ENCODE data around the gene CCDC158.

Gene CCDC158

GRCh38 chr4:76270244-76271175, 150.4 kb downstream of the CCDC158 start:
- H3K4me3 ChIP-seq (ENCODE audit: low read depth, low read length): no peak overlapping the region
- TF ChIP-seq CTCF (IDR thresholded peaks at IDR 0.05; ENCODE audit: control insufficient read depth, extremely low read depth, insufficient read depth): no peak
- no peak for DNase-seq (ENCODE audit: low read depth)

- H3K4me3 ChIP-seq (ENCODE audit: low read depth, low read length): no peak overlapping the region
- DNase-seq (ENCODE audit: low read depth): no peak
- no peak for TF ChIP-seq CTCF (IDR thresholded peaks at IDR 0.05; ENCODE audit: control insufficient read depth, extremely low read depth, insufficient read depth)
These were observed 153.1 kb downstream of the CCDC158 start for GRCh38 chr4:76267811-76268210.

- H3K4me3 ChIP-seq (ENCODE audit: low read depth, low read length): no peak overlapping the region
- DNase-seq (ENCODE audit: low read depth): no peak
- no peak for TF ChIP-seq CTCF (IDR thresholded peaks at IDR 0.05; ENCODE audit: control insufficient read depth, extremely low read depth, insufficient read depth)
These were observed 154.3 kb downstream of the CCDC158 start for GRCh38 chr4:76266627-76267026.

- no peak for DNase-seq (ENCODE audit: low read depth)
- H3K4me3 ChIP-seq (ENCODE audit: low read depth, low read length): no peak overlapping the region
- no peak for TF ChIP-seq CTCF (IDR thresholded peaks at IDR 0.05; ENCODE audit: control insufficient read depth, extremely low read depth, insufficient read depth)
These were observed 155.2 kb downstream of the CCDC158 start for GRCh38 chr4:76265631-76266218.

Measured in LNCaP clone FGC (cell line).